SIG-M5 (cell line): ENCODE data around the gene SET.

Experiments used
- DNase-seq: peaks from one replicate; lab custom pipeline; 2025; lab: John Stamatoyannopoulos, UW

Gene SET

DNA sequence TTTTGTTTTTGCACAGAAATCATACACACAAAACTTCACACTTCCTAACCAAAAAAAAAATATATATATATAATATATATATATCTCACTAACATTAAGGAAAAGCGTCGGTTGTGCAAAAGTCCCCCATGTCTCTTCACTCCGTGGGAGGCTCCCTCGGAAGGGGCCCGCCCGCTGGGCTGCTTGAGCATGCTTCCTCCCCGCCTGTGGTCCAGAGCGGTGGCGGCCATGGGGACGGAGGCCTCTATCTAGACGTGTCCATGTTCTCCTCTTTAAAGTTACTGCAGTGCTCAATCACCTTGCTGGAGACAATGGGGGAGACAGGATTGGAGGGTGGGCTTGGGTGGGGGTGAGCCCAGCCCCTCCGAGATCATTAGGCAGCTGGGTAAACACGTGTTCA, 42.1 kb downstream of the SET start:
- no peak for DNase-seq

- no peak for DNase-seq
Measured at GRCh38 chr9:128731691-128732090, 42.7 kb downstream of the SET start.

DNA sequence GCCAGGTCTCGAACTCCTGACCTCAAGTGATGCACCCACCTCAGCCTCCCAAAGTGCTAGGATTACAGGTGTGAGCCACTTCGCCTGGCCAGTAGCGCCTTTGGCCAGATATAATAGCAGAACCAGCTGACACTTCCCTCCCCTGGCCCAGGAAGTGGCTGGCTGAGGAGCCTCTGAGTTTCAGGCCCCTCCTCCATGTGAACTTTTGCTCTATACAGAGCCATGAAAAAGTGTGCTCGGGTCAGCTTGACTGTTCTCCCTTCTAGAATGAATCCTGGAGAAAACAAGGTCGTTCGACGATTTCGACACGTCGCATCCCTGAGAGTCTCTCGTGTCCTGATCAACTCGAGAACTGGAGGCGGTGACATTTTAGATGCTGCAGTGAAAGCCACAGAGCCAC, 43.6 kb downstream of the SET start:
- DNase-seq: no peak

GRCh38 chr9:128733256-128733655, 44.2 kb downstream of the SET start:
- no peak for DNase-seq

- no peak for DNase-seq
Measured at GRCh38 chr9:128735373-128735772, 46.4 kb downstream of the SET start.

- DNase-seq: no peak
Measured at GRCh38 chr9:128742401-128742800, 53.4 kb downstream of the SET start.

DNA sequence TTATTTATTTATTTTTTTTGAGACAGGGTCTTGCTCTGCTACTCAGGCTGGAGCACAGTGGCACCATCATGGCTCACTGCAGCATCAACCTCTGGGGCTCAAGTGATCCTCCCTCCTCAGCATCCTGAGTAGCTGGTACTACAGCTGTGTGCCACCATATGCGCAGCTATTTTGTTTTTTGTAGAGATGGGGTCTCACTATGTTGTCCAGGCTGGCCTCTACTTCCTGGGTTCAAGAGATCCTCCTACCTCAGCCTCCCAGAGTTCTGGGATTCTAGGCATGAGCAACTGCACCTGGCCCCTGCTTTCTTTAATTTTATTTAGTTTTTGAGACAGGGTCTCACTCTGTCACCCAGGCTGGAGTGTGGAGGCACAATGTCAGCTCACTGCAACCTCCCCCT, 54.4 kb downstream of the SET start:
- no peak for DNase-seq
